ENCODE results near the gene NRXN3. TPM values are rescaled to one million over a fixed set of nuclear protein-coding genes. Genes with fewer than 3 reads are reported as not detected.

NRXN3 gene
- polyA plus RNA-seq, 3 donors: 0.22 to 0.46 (median 0.27) TPM

DNA sequence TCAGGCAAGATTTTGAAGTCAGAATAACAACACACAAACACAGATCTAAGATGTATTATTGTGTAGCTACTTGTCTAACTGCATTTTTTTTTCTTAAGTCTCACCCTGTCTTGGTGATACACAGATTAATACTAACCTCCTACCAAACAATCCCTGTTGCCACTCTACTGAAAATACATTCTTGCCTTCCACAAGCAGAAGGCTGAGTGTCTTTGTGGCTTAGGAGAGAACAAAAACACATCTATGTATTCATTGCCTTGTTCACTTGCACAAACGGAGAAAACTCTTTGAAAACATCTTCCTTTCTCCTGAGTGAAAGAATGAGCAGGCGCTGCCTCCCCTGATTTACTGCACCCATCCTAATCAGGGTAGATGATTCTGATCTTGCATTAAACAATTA, 1398.9 kb downstream of the NRXN3 start:
- 81 to 87% (median 86%) methylated on average over 2 of the region's 2 CpGs for WGBS, 3 donors

DNA sequence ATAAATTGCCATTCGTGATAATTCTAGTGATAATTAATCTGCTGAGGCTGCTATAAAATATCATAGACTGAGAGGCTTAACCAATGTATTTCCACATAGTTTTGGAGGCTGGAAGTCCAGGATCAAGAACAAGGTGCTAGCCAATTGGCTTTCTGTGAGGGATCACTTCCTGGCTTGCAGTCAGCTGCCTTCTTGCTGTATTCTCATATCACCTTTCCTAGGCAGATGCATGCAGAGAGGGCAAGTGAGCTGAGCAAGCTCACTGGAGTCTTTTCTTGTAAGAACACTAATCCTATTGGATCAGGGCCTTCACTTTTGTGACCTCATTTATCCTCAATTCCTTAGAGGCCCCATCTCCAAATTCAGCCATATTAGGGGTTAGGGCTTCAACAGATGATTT, 1400.5 kb downstream of the NRXN3 start:
- no peak overlapping the region for H3K27ac ChIP-seq (ENCODE audit: low read depth, low read length)
- WGBS, 3 donors: 82 to 88% (median 83%) methylated on average over 1 of the region's 1 CpG

More for the DNA sequence above, 1398.9 kb downstream of the NRXN3 start:
- no peak overlapping the region for H3K27ac ChIP-seq (ENCODE audit: low read depth, low read length)

DNA sequence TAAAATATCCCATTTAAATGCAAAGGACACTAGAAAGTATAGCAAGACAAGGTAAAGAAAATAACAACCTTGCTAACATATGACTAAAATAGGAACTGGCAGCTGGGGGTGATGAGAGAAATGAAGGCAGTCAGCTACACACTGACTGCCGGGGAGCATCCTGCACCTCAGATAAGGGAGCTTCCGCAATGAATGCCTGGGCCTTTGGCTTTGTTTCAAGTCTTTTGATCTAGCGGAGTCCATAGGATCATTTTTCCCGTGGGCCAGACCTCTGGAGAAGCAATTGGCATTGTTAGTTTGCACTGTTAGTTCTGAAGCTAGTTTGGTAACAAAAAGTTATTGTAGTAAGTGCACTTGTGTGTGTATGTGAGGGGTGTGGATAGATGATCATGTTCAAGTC, 1401.2 kb downstream of the NRXN3 start:
- 46 to 51% (median 48%) methylated on average over 4 of the region's 4 CpGs for WGBS, 3 donors
- H3K27ac ChIP-seq (ENCODE audit: low read depth, low read length): no peak overlapping the region

DNA sequence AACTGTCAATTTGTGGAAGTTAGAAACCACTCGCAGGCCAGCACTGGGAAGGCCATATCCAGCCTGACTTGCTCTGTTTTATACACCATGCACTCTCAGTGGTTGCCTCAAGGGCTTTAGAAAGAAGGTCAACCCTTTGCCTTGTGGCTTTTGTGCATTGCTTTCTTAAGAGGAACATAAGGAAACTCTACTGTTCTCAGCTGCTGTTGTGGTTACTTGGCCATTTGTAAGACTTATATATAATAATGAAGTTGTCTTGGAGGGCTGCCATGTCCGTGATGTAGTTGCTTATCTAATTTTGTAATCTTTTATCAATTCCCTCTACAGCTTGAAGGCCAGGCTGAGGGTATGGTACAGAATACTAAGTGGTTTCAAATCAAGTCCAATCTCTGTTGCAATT, 1403.3 kb downstream of the NRXN3 start:
- no peak overlapping the region for H3K27ac ChIP-seq (ENCODE audit: low read depth, low read length)
- 48 to 75% (median 56%) methylated on average over 2 of the region's 2 CpGs for WGBS, 3 donors

DNA sequence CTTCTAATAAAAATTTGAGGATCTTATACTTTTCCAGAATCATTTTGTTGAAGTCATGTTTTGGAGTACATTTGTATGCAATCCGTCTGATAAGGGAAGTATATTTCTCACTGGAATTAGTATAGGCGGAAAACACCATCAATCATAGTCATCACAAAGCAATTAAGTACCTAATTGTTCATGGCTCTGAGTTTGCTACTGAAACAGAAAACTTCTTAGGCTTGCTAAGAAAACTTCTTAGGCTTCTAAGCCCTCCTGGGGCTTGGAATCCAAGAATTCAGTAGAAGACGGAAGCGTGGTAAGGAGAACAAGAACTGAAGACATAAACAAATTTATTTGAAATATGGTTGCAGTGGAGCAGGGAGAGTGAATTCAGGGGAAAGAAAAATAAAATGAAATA, 1404.9 kb downstream of the NRXN3 start:
- H3K27ac ChIP-seq (ENCODE audit: low read depth, low read length): no peak overlapping the region
- 44 to 73% (median 46%) methylated on average over 4 of the region's 4 CpGs for whole genome bisulfite sequencing, 3 donors

DNA sequence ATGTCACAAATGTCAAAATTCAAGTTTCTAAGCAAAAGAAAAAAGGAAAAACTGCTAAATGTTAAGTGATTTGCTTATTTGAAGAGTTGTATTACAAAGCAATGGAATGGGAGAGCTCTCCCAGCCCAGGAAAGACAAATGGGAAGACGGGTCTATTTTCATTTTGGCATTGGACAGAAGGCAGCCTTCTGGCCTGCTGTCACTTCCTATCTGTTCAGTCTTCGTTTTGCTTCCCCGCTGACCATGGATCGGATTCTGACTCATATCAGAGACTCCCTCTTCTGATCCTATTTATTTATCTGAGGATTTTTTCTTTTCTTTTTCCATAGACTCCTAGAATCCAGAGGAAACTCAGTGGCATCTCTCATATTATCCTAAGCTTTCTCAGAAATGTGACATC, 1406.3 kb downstream of the NRXN3 start:
- no peak overlapping the region for H3K27ac ChIP-seq (ENCODE audit: low read depth, low read length)
- 48 to 88% (median 49%) methylated on average over 4 of the region's 4 CpGs for WGBS, 3 donors

DNA sequence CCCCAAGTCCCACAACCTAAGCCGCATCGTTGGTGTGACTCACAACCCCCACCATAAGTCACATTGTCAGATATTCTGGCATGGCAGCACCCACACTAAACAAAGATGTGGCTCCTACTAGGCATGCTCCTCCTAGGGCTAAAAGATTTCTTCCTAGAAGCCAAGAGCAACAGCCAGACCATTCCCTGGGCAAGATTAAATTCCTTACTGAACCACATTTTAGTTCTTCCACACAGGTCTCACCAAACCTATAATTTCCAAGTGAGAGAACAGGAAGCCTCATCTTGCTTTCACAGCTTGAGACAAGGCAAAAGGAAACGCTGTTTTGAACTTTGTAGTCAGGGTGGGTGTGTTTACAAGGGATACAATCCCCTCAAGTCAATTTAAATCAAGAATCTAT, 1408.3 kb downstream of the NRXN3 start:
- no peak overlapping the region for H3K27ac ChIP-seq (ENCODE audit: low read depth, low read length)
- 71 to 84% (median 71%) methylated on average over 3 of the region's 3 CpGs for WGBS, 3 donors

DNA sequence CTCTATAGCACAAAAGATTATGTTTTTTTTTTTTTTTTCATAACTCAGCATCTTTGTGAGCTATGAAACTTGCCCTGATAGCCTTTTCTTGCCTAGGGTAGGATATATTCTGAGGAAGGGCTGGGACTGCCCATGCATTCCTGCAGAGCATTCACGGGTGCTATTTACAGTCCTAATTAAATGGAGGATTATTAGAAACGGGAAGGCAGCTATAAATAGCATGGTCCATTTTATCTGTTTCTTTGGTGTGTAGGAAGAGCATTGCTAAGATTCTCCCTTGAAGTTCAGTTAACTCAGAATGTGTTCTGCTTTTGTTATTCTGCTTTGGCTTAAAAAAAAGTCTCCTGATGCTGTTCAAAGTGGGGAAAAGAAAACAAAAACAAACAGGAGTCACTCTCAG, 1410.2 kb downstream of the NRXN3 start:
- no peak overlapping the region for H3K27ac ChIP-seq (ENCODE audit: low read depth, low read length)
- 27 to 37% (median 28%) methylated on average over 2 of the region's 2 CpGs for WGBS, 3 donors

DNA sequence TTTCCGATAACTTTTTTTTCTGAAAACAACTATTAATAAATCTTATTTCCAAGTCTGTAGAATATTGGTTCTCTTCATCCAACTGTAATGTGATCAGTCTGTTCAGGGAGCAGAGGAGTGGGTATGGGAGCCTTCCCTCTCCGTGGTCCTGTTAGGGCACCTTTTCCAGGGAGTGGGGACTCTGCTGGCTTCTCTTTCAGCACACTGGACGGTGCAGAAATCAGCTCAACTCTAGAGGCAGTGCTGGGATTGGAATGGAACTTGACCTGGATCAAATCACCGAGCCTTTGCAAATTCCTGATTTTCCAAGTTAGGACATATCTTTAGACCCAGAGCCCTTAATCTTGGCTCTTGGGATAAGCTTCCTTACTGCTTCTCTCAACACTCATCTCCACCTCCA, 1410.7 kb downstream of the NRXN3 start:
- H3K27ac ChIP-seq (ENCODE audit: low read depth, low read length): no peak overlapping the region
- WGBS, 3 donors: 83 to 88% (median 84%) methylated on average over 4 of the region's 4 CpGs

DNA sequence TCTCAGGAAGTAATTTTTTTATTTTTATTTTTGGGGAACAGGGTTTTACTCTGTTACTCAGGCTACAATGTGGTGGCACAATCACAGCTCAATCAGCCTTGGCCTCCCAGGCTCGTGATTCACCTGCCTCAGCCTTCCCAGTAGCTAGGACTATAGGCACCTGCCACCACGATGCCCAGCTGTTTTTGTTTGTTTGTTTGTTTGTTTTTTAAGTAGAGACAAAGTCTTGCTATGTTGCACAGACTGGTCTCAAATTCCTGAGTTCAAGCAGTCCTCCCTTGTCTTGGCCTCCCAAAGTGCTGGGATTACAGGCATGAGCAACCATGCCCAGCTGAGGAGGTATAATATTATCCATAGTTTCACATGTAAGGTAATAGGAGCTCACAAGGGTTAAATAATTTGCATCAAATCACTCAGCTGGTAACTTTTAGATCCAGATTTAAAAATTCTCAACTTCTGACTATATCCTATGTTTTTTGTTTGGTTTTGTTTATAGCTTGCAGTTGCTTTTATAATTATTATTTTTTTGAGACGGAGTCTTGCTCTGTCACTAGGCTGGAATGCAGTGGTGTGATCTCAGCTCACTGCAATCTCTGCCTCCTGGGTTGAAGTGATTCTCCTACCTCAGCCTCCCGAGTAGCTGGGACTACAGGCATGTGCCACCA, 1411.9 kb downstream of the NRXN3 start:
- no peak overlapping the region for H3K27ac ChIP-seq (ENCODE audit: low read depth, low read length)
- WGBS, 3 donors: 64 to 82% (median 67%) methylated on average over 4 of the region's 4 CpGs

DNA sequence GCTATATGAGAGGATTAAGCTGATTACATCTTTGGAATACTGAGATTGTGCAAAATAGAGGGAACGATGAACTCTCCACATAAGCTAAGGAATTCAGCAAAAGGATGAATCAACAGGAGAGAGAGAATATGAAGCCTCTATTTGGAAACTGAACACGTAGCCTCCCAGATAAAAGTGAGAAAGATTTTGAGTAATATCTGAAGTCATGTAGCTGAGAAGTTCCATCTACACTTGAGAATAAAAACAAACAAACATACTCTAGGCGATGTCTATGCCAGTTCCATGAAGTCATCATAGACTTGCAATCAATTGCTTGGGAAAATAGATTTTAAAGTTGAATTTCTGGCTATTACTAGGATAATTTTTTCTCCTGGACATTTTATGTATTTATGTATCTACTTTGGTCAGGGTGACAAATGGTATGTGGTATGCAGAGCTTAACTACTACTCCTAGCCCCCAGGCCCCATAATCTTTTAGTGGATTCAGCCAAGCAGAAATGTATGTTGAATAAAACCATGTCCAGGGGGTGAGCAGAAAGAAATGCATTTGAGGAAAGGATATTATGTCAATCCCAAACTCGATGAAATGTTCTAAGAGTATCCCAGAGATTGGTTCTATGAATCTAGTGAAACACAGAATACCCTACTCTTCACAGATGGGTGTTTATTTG, 1413.7 kb downstream of the NRXN3 start:
- H3K27ac ChIP-seq (ENCODE audit: low read depth, low read length): no peak overlapping the region
- 76 to 85% (median 79%) methylated on average over 4 of the region's 4 CpGs for WGBS, 3 donors

DNA sequence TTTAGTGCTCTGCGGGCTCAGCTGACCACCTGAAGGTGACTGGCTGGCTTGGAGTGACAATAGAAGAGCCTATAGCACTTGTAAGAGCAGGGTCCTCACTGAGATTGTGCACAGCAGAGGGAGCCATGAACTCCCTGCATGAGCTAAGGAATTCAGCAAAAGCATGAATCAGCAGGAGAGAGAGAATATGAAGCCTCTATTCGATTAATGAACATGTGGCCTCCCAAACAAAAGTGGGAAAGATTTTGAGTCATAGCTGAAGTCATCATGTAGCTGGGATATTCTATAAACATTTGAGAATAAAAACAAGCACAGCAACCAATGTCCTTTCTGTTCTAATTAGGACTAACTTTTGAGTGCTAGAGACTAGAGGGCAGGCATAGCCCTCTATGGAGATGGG, 1414.5 kb downstream of the NRXN3 start:
- 61 to 69% (median 66%) methylated on average over 2 of the region's 2 CpGs for whole genome bisulfite sequencing, 3 donors
- H3K27ac ChIP-seq (ENCODE audit: low read depth, low read length): no peak overlapping the region

DNA sequence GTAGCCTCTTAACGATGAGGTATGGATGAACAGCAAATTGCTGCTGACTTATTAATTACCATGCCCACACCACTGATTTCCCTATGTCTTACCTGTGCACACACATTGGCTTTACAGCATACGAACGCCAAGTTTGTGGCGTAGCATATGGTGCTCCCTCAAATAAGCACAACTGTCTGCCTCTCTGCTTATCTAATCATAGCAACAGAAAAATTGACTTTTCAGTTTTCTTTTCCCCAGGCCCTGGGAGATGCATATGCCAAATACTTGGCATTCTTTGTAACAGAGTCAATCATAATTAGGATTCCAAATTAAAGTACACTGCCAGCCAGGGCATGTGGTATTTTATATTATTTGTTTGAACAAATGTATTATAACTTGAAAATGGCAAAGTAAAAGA, 1415.7 kb downstream of the NRXN3 start:
- no peak overlapping the region for H3K27ac ChIP-seq (ENCODE audit: low read depth, low read length)
- 51 to 90% (median 86%) methylated on average over 4 of the region's 4 CpGs for WGBS, 3 donors

DNA sequence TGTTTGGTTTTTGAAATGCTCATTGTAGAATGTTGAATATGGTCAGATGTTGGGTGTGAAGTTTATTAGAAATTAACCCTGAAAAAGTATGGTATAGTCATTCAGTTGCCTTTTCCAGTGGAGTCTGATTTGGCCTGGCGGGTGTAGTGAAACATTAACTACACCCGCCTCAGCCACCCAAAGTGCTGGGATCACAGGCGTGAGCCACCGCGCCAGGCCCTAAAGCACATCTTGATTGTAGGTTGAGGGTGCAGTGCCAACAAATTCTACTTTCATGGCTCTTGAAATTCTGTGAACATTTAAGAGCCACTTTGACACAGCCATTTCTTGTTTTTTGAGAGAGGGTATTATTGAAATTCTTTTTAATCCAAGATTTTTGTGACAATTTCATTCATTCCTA, 1416.2 kb downstream of the NRXN3 start:
- WGBS, 3 donors: 79 to 99% (median 97%) methylated on average over 5 of the region's 5 CpGs
- no peak overlapping the region for H3K27ac ChIP-seq (ENCODE audit: low read depth, low read length)

DNA sequence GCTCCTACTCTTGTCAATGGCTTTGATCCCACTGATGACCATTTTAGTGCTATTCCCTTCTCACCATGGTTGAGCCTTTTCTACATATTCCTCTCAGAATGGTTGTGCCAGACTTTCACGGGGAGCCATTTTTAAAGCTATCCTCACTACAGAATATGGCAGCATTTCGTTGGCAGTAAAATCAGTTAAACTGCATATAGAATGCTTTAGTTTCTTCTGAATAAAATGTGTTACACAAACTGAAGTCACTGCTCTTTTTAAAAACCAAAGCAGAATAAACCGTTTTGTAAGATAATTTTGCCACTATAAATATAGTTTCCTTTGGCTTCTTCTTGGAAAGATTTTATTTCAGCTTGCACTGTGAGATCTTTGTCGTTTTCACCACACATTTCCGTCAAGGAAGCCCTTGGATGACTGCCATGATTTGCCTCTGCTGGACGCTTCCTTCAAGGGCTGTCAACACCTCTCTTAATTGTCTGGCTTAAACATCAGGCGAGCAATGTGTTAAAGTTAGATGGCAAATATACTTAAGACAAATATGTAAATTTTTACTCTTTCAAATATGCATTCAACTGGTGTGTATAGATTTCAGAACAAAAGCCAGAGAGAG, 1416.9 kb downstream of the NRXN3 start:
- H3K27ac ChIP-seq (ENCODE audit: low read depth, low read length): no peak overlapping the region
- 31 to 69% (median 36%) methylated on average over 7 of the region's 7 CpGs for WGBS, 3 donors

DNA sequence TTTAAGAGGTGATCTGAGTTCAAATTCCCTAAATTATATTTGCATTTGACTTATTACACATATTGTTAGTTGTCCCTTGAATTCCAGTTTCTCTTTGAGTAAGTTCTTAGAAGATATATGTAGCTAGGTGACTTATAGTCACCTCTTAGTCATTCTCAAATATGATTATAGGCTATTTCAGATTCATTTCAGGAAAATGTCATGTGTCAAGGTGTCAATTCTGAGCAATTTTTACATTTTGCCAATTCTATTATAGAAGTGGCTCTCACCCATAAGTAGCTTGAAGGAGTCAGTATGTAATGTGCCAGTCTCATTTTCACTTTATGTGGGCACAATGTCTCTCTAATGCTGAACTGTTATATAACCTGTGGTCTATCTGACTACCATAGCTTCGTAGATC, 1417.7 kb downstream of the NRXN3 start:
- WGBS, 3 donors: 76 to 95% (median 79%) methylated on average over 1 of the region's 1 CpG
- H3K27ac ChIP-seq (ENCODE audit: low read depth, low read length): no peak overlapping the region

DNA sequence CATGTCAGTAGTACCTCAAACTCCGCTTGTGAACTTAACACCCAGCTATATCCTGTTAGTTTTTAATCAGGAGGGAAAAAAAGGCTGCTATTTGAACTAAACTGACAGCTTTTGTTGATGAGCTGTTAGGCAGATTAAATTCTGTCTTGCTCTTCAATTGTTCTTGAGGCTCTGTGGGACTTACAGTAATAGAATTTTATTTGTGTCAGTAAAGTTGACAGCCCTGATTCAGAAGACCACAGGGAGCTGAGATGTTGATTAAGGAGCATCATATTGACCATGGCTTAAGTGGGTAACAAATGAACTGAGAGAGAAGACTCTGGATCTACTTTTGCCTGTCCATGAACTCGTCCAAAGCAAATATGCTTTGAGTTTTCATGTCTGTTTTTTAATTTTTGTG, 1418.2 kb downstream of the NRXN3 start:
- 74 to 79% (median 77%) methylated on average over 2 of the region's 2 CpGs for WGBS, 3 donors
- H3K27ac ChIP-seq (ENCODE audit: low read depth, low read length): no peak overlapping the region

DNA sequence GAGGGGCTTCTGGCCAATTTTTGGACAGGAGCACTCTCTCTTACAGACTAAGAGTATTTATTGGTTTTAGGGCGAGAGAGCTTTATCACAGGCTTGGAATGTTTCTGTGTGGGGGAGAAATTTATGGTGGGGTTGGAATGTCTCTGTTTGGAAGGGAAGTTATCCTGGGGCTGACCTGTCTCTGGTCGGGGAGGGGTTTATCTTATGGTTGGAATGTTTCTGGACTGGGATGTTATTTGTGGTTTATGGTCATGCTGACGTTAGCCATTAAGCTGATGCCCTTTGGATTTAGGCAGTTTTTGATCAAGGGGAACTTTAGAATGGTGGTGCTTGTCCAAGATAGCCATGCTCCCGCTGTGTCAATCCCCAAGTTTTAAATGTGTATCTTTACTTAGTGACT, 1426.4 kb downstream of the NRXN3 start:
- no peak overlapping the region for H3K27ac ChIP-seq (ENCODE audit: low read depth, low read length)
- WGBS, 3 donors: 56 to 83% (median 67%) methylated on average over 4 of the region's 4 CpGs

DNA sequence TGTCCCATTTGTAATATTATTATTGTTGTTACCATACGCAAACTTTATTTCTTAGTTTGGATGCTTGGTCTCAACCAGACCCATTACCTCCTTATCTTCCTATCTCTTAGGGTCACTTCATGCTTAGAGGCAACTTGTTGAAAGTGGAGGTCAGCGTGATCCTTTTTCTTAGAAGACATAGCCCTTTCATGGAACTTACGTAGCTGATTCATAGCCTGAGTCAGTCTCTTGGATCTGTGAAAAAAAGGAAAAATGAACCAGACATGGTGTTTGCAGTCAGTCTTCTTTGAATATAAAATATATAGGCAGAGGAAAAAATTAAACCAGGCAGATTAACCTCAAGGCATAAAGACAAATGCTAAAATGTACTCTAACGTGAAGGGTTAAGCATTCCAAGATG, 1427.4 kb downstream of the NRXN3 start:
- no peak overlapping the region for H3K27ac ChIP-seq (ENCODE audit: low read depth, low read length)
- 93 to 96% (median 95%) methylated on average over 4 of the region's 4 CpGs for WGBS, 3 donors

DNA sequence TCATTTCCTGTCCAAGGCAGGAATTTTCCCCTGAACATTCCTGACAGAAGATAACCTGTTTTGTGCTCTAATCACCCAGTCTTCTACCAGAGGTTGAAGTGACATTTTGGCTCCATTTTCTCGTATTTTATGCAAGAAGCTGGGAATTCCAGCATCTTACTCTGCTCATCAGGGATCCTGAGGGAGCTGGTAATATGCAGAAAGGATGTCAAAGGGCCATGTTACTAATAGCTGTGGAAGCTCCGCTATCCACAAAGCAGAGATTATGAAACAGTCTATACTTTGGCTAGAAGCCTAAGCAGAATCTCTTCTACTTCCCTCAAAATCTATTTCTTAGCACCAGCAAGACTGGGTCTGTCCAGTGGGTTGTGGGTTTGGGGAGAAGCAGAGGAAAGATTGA, 1428.2 kb downstream of the NRXN3 start:
- 32 to 75% (median 50%) methylated on average over 2 of the region's 2 CpGs for WGBS, 3 donors
- no peak overlapping the region for H3K27ac ChIP-seq (ENCODE audit: low read depth, low read length)

Data from adipose tissue (tissue), 3 donors.